Tibial artery (tissue), 4 donors: Measurements from ENCODE around the gene SLC15A3.
"Not testable (repeated sequence)": the region's sequence is repeated elsewhere in the genome, so short reads cannot be mapped to it uniquely, and the experiment has no call there.

Source experiments
- DNase-seq, 2 donors: peaks; one replicate each; pipeline ENCODE4 v3.0.0-alpha.2; 2019
- H3K27ac ChIP-seq, 2 donors: fragments of 200-600 bp; sonication (generic) in 1 of 2; 1 replicate in 1 of 2; 2 replicates in 1 of 2; pipeline ENCODE4 v1.5.1; 2018 to 2019; ENCODE audit warnings: mild to moderate bottlenecking in 1 of 2
- H3K27me3 ChIP-seq, 2 donors: fragments of 200-600 bp; sonication (generic) in 1 of 2; one replicate each; pipeline versions ENCODE4 v1.5.1 to v1.6.0; 2016 to 2019
- H3K36me3 ChIP-seq, 3 donors: fragments of 200-600 bp; sonication (generic) in 2 of 3; one replicate each; pipeline ENCODE4 v1.5.1; 2016 to 2019; ENCODE audit warnings: mild to moderate bottlenecking in 2 of 3
- H3K4me1 ChIP-seq, 4 donors: fragments of 200-600 bp; sonication (generic) in 2 of 4; 1 replicate in 3 of 4; 2 replicates in 1 of 4; pipeline ENCODE4 v1.5.1; 2016 to 2019
- H3K4me3 ChIP-seq, 2 donors: fragments of 200-600 bp; sonication (generic) in 1 of 2; 1 replicate in 1 of 2; 2 replicates in 1 of 2; pipeline ENCODE4 v1.5.1; 2018 to 2019; ENCODE audit warnings: mild to moderate bottlenecking in 2 of 2
- H3K9me3 ChIP-seq, 3 donors: fragments of 200-600 bp; sonication (generic) in 1 of 3; one replicate each; pipeline ENCODE4 v1.5.1; 2016 to 2019
- CTCF ChIP-seq, 2 experiments: fragments of 200-600 bp in 1 of 2; fragments of 450-650 bp in 1 of 2; IDR thresholded peaks; one replicate each; pipeline ENCODE4 v1.5.1; 2017 to 2019; ENCODE audit warnings: antibody characterized with exemption in 2 of 2, mild to moderate bottlenecking in 1 of 2, moderate library complexity in 1 of 2
- intact Hi-C: fragments of 100-400 bp; cut with DNase I; formaldehyde crosslinking; loops from one replicate; pipeline ENCODE4 v1.15.0; 2023; ENCODE audit warnings: low total_unique reads

Gene SLC15A3

GRCh38 chr11:60974726-60975125, 22.8 kb upstream of the SLC15A3 start:
- Histone ChIP-seq H3K4me1 (no peaks in the 10 kb centered on the region), H3K4me3 (no peak overlapping the region), H3K36me3 (no peaks in the 10 kb centered on the region), H3K27ac (no peak overlapping the region), H3K27me3 (peaks cover 0 to 18% of the 10 kb centered on the region in 2 donors), H3K9me3 (no peaks in the 10 kb centered on the region)
- intact Hi-C loops, result no loop called here
- DNase-seq, result no peak
- TF ChIP-seq CTCF (IDR thresholded peaks at IDR 0.05), result no peak

GRCh38 chr11:60974316-60974715, 22.3 kb upstream of the SLC15A3 start:
- H3K4me3 ChIP-seq, result not testable (repeated sequence)

GRCh38 chr11:60973699-60974098, 21.7 kb upstream of the SLC15A3 start:
- intact Hi-C loops, result no loop called here
- Histone ChIP-seq H3K27me3 (peaks cover 0 to 16% of the 10 kb centered on the region in 2 donors), H3K4me3 (no peak overlapping the region), H3K36me3 (no peaks in the 10 kb centered on the region), H3K4me1 (no peaks in the 10 kb centered on the region), H3K9me3 (peaks cover 0 to under 1% (median 0%) of the 10 kb centered on the region in 3 donors), H3K27ac (no peak overlapping the region)
- DNase-seq, result no peak
- no peak for TF ChIP-seq CTCF (IDR thresholded peaks at IDR 0.05)

More at GRCh38 chr11:60974316-60974715, 22.3 kb upstream of the SLC15A3 start:
- intact Hi-C loops, DNase-seq, H3K9me3 ChIP-seq, H3K36me3 ChIP-seq, H3K4me1 ChIP-seq, H3K27ac ChIP-seq: not testable (repeated sequence)
- H3K27me3 ChIP-seq, result peaks cover 0 to 16% of the 10 kb centered on the region in 2 donors

- H3K27me3 ChIP-seq, result peaks cover 0 to 16% of the 10 kb centered on the region in 2 donors
- H3K4me3 ChIP-seq, result no peak overlapping the region
- no peaks in the 10 kb centered on the region for H3K4me1 ChIP-seq
- H3K36me3 ChIP-seq, result no peaks in the 10 kb centered on the region
- DNase-seq, result no peak
- peaks cover 0 to 4% (median 0%) of the 10 kb centered on the region in 3 donors for H3K9me3 ChIP-seq
- intact Hi-C loops, result no loop called here
- no peak overlapping the region for H3K27ac ChIP-seq
- no peak for TF ChIP-seq CTCF (IDR thresholded peaks at IDR 0.05)
Observed at GRCh38 chr11:60972182-60973030, 20.4 kb upstream of the SLC15A3 start.

GRCh38 chr11:60971520-60971919, 19.5 kb upstream of the SLC15A3 start, which contains the start of gene CD6:
CD6 (plus strand) TSS chr11:60971680; CDS start chr11:60971866, 186 bp downstream.
- Histone ChIP-seq H3K27ac (no peak within 1 kb of the TSS), H3K4me1 (no peaks in the 10 kb centered on the region), H3K27me3 (peaks cover 0 to 16% of the 10 kb centered on the region in 2 donors), H3K4me3 (no peak within 1 kb of the TSS), H3K36me3 (no peaks in the 10 kb centered on the region), H3K9me3 (peaks cover 0 to 4% (median 0%) of the 10 kb centered on the region in 3 donors)
- DNase-seq, result no peak
- no peak for TF ChIP-seq CTCF (IDR thresholded peaks at IDR 0.05)
- intact Hi-C loops, result no loop called here

- Histone ChIP-seq H3K36me3 (no peaks in the 10 kb centered on the region), H3K27me3 (peaks cover 0 to 16% of the 10 kb centered on the region in 2 donors), H3K9me3 (peaks cover 0 to 4% (median 0%) of the 10 kb centered on the region in 3 donors), H3K4me3 (no peak overlapping the region), H3K27ac (no peak overlapping the region), H3K4me1 (no peaks in the 10 kb centered on the region)
- no peak for TF ChIP-seq CTCF (IDR thresholded peaks at IDR 0.05)
- no peak for DNase-seq
- intact Hi-C loops, result no loop called here
Observed at GRCh38 chr11:60970890-60971289, 18.9 kb upstream of the SLC15A3 start.
